ENCODE measurements around the gene SCYGR5. TPM values are rescaled to one million over a fixed set of nuclear protein-coding genes. Genes with fewer than 3 reads are reported as not detected.

SCYGR5 gene
- total RNA-seq, 1 donor from 2014 or later = not detected

DNA sequence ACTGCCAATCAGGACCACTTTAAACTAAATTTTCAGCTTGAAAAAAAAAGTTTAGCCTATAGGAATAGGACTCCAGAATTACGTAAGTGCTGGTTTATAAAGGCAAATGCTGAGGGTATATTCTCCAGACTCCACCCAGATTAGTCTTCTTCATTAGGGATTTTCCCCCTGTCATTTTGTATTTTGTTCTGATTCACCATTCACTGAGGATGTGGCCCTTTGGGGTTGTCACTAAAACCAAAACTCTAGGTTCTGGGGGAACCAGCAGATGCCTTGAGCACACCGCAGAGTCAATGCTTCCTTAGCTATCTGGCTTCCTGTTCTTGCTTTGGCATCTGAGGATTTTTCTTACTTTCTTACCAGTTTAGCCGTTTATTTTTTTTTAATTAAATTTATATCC lies 38.8 kb upstream of the SCYGR5 start:
- no peak overlapping the region for H3K27ac Mint-ChIP-seq
- no peaks in the 10 kb centered on the region for H3K36me3 Mint-ChIP-seq (ENCODE audit: insufficient read depth)
- H3K27me3 Mint-ChIP-seq = no peaks in the 10 kb centered on the region
- H3K4me1 Mint-ChIP-seq (ENCODE audit: low read depth) = no peaks in the 10 kb centered on the region
- TF ChIP-seq, protein P1, sequence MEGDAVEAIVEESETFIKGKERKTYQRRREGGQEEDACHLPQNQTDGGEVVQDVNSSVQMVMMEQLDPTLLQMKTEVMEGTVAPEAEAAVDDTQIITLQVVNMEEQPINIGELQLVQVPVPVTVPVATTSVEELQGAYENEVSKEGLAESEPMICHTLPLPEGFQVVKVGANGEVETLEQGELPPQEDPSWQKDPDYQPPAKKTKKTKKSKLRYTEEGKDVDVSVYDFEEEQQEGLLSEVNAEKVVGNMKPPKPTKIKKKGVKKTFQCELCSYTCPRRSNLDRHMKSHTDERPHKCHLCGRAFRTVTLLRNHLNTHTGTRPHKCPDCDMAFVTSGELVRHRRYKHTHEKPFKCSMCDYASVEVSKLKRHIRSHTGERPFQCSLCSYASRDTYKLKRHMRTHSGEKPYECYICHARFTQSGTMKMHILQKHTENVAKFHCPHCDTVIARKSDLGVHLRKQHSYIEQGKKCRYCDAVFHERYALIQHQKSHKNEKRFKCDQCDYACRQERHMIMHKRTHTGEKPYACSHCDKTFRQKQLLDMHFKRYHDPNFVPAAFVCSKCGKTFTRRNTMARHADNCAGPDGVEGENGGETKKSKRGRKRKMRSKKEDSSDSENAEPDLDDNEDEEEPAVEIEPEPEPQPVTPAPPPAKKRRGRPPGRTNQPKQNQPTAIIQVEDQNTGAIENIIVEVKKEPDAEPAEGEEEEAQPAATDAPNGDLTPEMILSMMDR (IDR thresholded peaks at IDR 0.05; ENCODE audit: unreplicated experiment) = no peak
- no peaks in the 10 kb centered on the region for H3K9me3 Mint-ChIP-seq (ENCODE audit: low read depth)
- DNase-seq (ENCODE audit: low spot score, unreplicated experiment) = no peak
- H3K4me3 Mint-ChIP-seq (ENCODE audit: low read depth) = no peak overlapping the region

DNA sequence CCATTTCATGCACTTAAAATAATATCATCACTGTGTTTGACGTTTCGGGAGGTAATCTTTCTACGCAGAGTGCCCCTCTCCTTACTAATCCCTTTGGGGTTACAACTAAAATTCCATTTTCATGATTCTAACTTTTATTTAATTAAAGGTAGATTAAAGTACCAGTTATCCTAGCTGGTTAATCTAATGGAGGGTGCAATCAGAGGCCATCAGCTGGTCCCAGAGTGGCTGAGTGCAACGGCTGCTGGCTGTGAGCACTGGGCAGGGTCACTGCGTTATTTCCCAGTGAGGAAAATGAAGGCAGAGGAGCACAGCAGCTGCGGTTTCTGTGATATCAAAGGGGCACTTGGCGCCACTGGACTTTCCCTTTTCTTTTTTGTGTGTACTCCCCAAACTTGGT lies 37.2 kb upstream of the SCYGR5 start:
- no peaks in the 10 kb centered on the region for H3K36me3 Mint-ChIP-seq (ENCODE audit: insufficient read depth)
- no peak overlapping the region for H3K27ac Mint-ChIP-seq
- no peaks in the 10 kb centered on the region for H3K27me3 Mint-ChIP-seq
- H3K4me3 Mint-ChIP-seq (ENCODE audit: low read depth) = no peak overlapping the region
- no peaks in the 10 kb centered on the region for H3K4me1 Mint-ChIP-seq (ENCODE audit: low read depth)
- no peaks in the 10 kb centered on the region for H3K9me3 Mint-ChIP-seq (ENCODE audit: low read depth)
- DNase-seq (ENCODE audit: low spot score, unreplicated experiment) = no peak
- TF ChIP-seq, protein P1 (IDR thresholded peaks at IDR 0.05; ENCODE audit: unreplicated experiment) = no peak

DNA sequence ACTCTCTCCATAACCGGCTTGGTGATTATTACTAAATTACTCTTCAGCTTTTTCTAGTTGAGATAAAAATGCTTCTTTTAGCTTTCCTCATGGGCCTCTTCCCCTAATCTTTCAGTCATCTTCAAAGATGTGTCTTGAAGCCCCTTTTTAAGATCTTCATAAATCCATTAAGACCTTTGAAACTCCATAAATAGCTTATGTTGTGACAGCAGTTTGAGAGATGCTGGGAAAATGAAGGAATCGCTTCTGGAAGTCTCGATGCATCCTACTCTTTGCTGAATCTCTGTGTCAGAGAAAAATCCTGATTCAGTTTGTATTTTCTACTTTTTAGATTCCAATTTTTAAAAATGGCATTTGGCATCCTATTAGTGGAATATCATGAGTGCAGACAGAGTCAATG lies 36.3 kb upstream of the SCYGR5 start:
- no peaks in the 10 kb centered on the region for H3K4me1 Mint-ChIP-seq (ENCODE audit: low read depth)
- H3K36me3 Mint-ChIP-seq (ENCODE audit: insufficient read depth) = no peaks in the 10 kb centered on the region
- H3K9me3 Mint-ChIP-seq (ENCODE audit: low read depth) = no peaks in the 10 kb centered on the region
- no peaks in the 10 kb centered on the region for H3K27me3 Mint-ChIP-seq
- DNase-seq (ENCODE audit: low spot score, unreplicated experiment) = no peak
- TF ChIP-seq, protein P1 (IDR thresholded peaks at IDR 0.05; ENCODE audit: unreplicated experiment) = no peak
- H3K4me3 Mint-ChIP-seq (ENCODE audit: low read depth) = no peak overlapping the region
- no peak overlapping the region for H3K27ac Mint-ChIP-seq

DNA sequence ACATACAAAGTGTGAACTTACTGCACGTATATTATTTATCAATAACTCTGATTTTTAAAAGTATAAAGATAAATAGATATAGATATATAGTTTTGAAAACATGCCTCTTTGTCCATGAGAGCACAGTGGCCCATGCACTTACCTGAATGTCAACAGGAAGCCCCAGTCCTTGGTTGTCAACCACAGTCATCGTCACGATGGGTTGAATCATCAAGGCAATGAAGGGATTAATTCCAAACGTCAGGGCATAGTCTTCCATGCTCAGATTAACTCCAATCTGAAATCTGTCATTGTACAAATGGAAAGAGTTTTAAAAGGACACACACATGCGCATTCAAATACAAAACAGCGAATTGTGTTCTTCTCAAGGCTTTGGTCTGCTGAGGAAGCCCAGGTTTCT lies 33.8 kb upstream of the SCYGR5 start:
- no peaks in the 10 kb centered on the region for H3K4me1 Mint-ChIP-seq (ENCODE audit: low read depth)
- no peak for DNase-seq (ENCODE audit: low spot score, unreplicated experiment)
- no peak overlapping the region for H3K27ac Mint-ChIP-seq
- TF ChIP-seq, protein P1 (IDR thresholded peaks at IDR 0.05; ENCODE audit: unreplicated experiment) = no peak
- H3K27me3 Mint-ChIP-seq = no peaks in the 10 kb centered on the region
- no peaks in the 10 kb centered on the region for H3K9me3 Mint-ChIP-seq (ENCODE audit: low read depth)
- H3K4me3 Mint-ChIP-seq (ENCODE audit: low read depth) = no peak overlapping the region
- H3K36me3 Mint-ChIP-seq (ENCODE audit: insufficient read depth) = no peaks in the 10 kb centered on the region

DNA sequence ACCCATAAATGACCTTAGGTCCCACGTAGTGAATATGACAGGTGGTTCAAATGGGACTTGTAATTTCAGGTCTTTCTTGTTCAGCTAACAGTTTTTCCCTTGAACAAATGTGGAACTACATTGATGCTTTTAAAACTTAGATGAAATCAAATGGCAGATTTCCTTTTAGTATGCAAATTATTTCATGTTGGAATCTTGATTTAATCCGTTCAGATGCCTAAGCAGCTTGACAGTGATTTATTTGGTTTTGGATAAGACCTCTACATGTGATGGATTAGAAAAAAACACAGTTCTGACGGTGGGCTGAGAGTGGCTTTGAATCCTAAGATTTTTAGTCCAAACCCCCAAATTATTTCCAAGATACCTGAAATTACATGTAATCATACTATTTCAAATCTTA lies 32.4 kb upstream of the SCYGR5 start:
- DNase-seq (ENCODE audit: low spot score, unreplicated experiment) = no peak

More for the DNA sequence above, 32.4 kb upstream of the SCYGR5 start:
- Mint-ChIP-seq H3K27me3 (no peaks in the 10 kb centered on the region), H3K4me3 (ENCODE audit: low read depth) (no peak overlapping the region), H3K27ac (no peak overlapping the region), H3K36me3 (ENCODE audit: insufficient read depth) (no peaks in the 10 kb centered on the region), H3K9me3 (ENCODE audit: low read depth) (no peaks in the 10 kb centered on the region), H3K4me1 (ENCODE audit: low read depth) (no peaks in the 10 kb centered on the region)
- TF ChIP-seq, protein P1 (IDR thresholded peaks at IDR 0.05; ENCODE audit: unreplicated experiment) = no peak

All from progenitor cell of endocrine pancreas (in vitro differentiated cells).